ENCODE measurements around the gene KATNA1.

The KATNA1 gene

GRCh38 chr6:149627672-149628071 is 20.8 kb downstream of the KATNA1 start:
- DNase-seq (ENCODE audit: low spot score) (no peak), ATAC-seq (ENCODE audit: low read depth) (no peak)
- no peaks in the 10 kb centered on the region for H3K9me3 ChIP-seq (ENCODE audit: severe bottlenecking)
- no peak for TF ChIP-seq CTCF (IDR thresholded peaks at IDR 0.05; ENCODE audit: poor library complexity, severe bottlenecking)
- no peak overlapping the region for H3K27ac ChIP-seq (ENCODE audit: poor library complexity, severe bottlenecking)
- no peaks in the 10 kb centered on the region for H3K4me1 ChIP-seq (ENCODE audit: insufficient read depth, poor library complexity, severe bottlenecking)
- H3K4me3 ChIP-seq (ENCODE audit: severe bottlenecking): no peak overlapping the region
- H3K36me3 ChIP-seq (ENCODE audit: low read depth): peaks cover 39% of the 10 kb centered on the region
- H3K27me3 ChIP-seq (ENCODE audit: insufficient read depth, poor library complexity, severe bottlenecking): no peaks in the 10 kb centered on the region

- no peak for DNase-seq (ENCODE audit: low spot score)
- Histone ChIP-seq H3K4me3 (ENCODE audit: severe bottlenecking) (no peak overlapping the region), H3K36me3 (ENCODE audit: low read depth) (peaks cover 16% of the 10 kb centered on the region), H3K9me3 (ENCODE audit: severe bottlenecking) (no peaks in the 10 kb centered on the region), H3K27me3 (ENCODE audit: insufficient read depth, poor library complexity, severe bottlenecking) (no peaks in the 10 kb centered on the region), H3K4me1 (ENCODE audit: insufficient read depth, poor library complexity, severe bottlenecking) (no peaks in the 10 kb centered on the region), H3K27ac (ENCODE audit: poor library complexity, severe bottlenecking) (no peak overlapping the region)
- TF ChIP-seq CTCF (IDR thresholded peaks at IDR 0.05; ENCODE audit: poor library complexity, severe bottlenecking): no peak
- no peak for ATAC-seq (ENCODE audit: low read depth)
Measured at GRCh38 chr6:149615805-149616204, 32.7 kb downstream of the KATNA1 start.

GRCh38 chr6:149614337-149614736 is 34.2 kb downstream of the KATNA1 start:
- Histone ChIP-seq H3K27ac (ENCODE audit: poor library complexity, severe bottlenecking) (no peak overlapping the region), H3K36me3 (ENCODE audit: low read depth) (peaks cover 15% of the 10 kb centered on the region), H3K9me3 (ENCODE audit: severe bottlenecking) (no peaks in the 10 kb centered on the region), H3K27me3 (ENCODE audit: insufficient read depth, poor library complexity, severe bottlenecking) (no peaks in the 10 kb centered on the region), H3K4me3 (ENCODE audit: severe bottlenecking) (no peak overlapping the region), H3K4me1 (ENCODE audit: insufficient read depth, poor library complexity, severe bottlenecking) (no peaks in the 10 kb centered on the region)
- ATAC-seq (ENCODE audit: low read depth): peak; percentile 41; the same call in 1 of the 3 replicates
- DNase-seq (ENCODE audit: low spot score): no peak
- TF ChIP-seq CTCF (IDR thresholded peaks at IDR 0.05; ENCODE audit: poor library complexity, severe bottlenecking): no peak

GRCh38 chr6:149608381-149608982 is 40.0 kb downstream of the KATNA1 start:
- H3K4me3 ChIP-seq (ENCODE audit: severe bottlenecking): no peak overlapping the region
- H3K27me3 ChIP-seq (ENCODE audit: insufficient read depth, poor library complexity, severe bottlenecking): no peaks in the 10 kb centered on the region
- H3K9me3 ChIP-seq (ENCODE audit: severe bottlenecking): no peaks in the 10 kb centered on the region
- DNase-seq (ENCODE audit: low spot score) (no peak), ATAC-seq (ENCODE audit: low read depth) (no peak)
- H3K27ac ChIP-seq (ENCODE audit: poor library complexity, severe bottlenecking): no peak overlapping the region
- H3K36me3 ChIP-seq (ENCODE audit: low read depth): peaks cover 10% of the 10 kb centered on the region
- no peaks in the 10 kb centered on the region for H3K4me1 ChIP-seq (ENCODE audit: insufficient read depth, poor library complexity, severe bottlenecking)
- TF ChIP-seq CTCF (IDR thresholded peaks at IDR 0.05; ENCODE audit: poor library complexity, severe bottlenecking): no peak

GRCh38 chr6:149600508-149600907 is 48.0 kb downstream of the KATNA1 start:
- H3K27me3 ChIP-seq (ENCODE audit: insufficient read depth, poor library complexity, severe bottlenecking): no peaks in the 10 kb centered on the region
- ATAC-seq (ENCODE audit: low read depth): no peak
- no peaks in the 10 kb centered on the region for H3K9me3 ChIP-seq (ENCODE audit: severe bottlenecking)
- H3K36me3 ChIP-seq (ENCODE audit: low read depth): peaks cover 59% of the 10 kb centered on the region
- H3K27ac ChIP-seq (ENCODE audit: poor library complexity, severe bottlenecking): no peak overlapping the region
- DNase-seq (ENCODE audit: low spot score): no peak
- no peaks in the 10 kb centered on the region for H3K4me1 ChIP-seq (ENCODE audit: insufficient read depth, poor library complexity, severe bottlenecking)
- no peak overlapping the region for H3K4me3 ChIP-seq (ENCODE audit: severe bottlenecking)
- no peak for TF ChIP-seq CTCF (IDR thresholded peaks at IDR 0.05; ENCODE audit: poor library complexity, severe bottlenecking)
